GM12878 (cell line): Measurements from ENCODE around the gene CXorf38. TPM values are rescaled to one million over a fixed set of nuclear protein-coding genes. Genes with fewer than 3 reads are reported as not detected.

Experiments
- ASH2L ChIP-seq: fragments of 300-600, 200-600 bp; sonication (generic); IDR thresholded peaks from 2 replicates; pipeline ENCODE4 v1.6.1; 2017; ENCODE audit warnings: low read depth, mild to moderate bottlenecking, borderline replicate concordance
- CHD4 ChIP-seq: fragments of 200-600 bp; sonication (generic); IDR thresholded peaks from 2 replicates; pipeline ENCODE4 v1.6.1; 2016; ENCODE audit warnings: mild to moderate bottlenecking
- MEF2B ChIP-seq: fragments of 450-650 bp; IDR thresholded peaks from 2 replicates; pipeline ENCODE4 v1.6.1; 2018; ENCODE audit warnings: mild to moderate bottlenecking, moderate library complexity; ENCODE audit not compliant: partially characterized antibody, poor library complexity, severe bottlenecking
- MTA2 ChIP-seq: fragments of 450-650 bp; IDR thresholded peaks from 2 replicates; pipeline ENCODE4 v1.6.1; 2016; ENCODE audit warnings: low read depth, mild to moderate bottlenecking, moderate library complexity
- RCOR1 ChIP-seq: conservative IDR thresholded peaks from 2 replicates; pipeline ENCODE4 v1.6.1; 2012; ENCODE audit warnings: low read depth, low read length, improper control_type of control experiment
- RELB ChIP-seq: fragments of 450-650 bp; IDR thresholded peaks from 2 replicates; pipeline ENCODE4 v1.6.1; 2017; ENCODE audit warnings: low read depth, mild to moderate bottlenecking, moderate library complexity
- REST ChIP-seq: IDR thresholded peaks from 2 replicates; pipeline ENCODE4 v1.6.1; 2012; ENCODE audit warnings: mild to moderate bottlenecking, low read depth, low read length
- SREBF2 ChIP-seq: IDR thresholded peaks from 2 replicates; pipeline ENCODE4 v1.6.1; 2012; ENCODE audit warnings: mild to moderate bottlenecking, low read length
- WRNIP1 ChIP-seq: IDR thresholded peaks from 2 replicates; pipeline ENCODE4 v1.6.1; 2011; ENCODE audit warnings: low read depth, low read length, improper control_type of control experiment, borderline replicate concordance
- polyA plus RNA-seq, 11 experiments: library from polyadenylated mRNA; depleted of rRNA in 4 of 11; unstranded in 6 of 11; stranded (reverse) in 5 of 11; fragments of >200 nt; fragmentation: Nextera tagmentation in 4 of 11; fragmentation: Illumina TruSeq in 1 of 11; extraction: Ambion mirVana in 4 of 11; extraction: Trizol in 1 of 11; gene quantifications; 1 replicate in 1 of 11; 2 replicates in 10 of 11; pipeline versions ENCODE4 v1.2.1 to v1.2.3, GENCODE V29; 2011 to 2016; ENCODE audit warnings: inconsistent platforms in 2 of 11, missing spikeins in 2 of 11, low read depth in 1 of 11
- total RNA-seq, 4 experiments: library from RNA; depleted of rRNA in 3 of 4; stranded (reverse); fragments of >200 nt in 3 of 4; fragmentation: Illumina TruSeq in 1 of 4; extraction: Trizol in 1 of 4; gene quantifications; 2 replicates each; pipeline versions ENCODE4 v1.2.1 to v1.2.3, GENCODE V29; 2013 to 2021
- TF ChIP-seq, protein P1 (sequence below): fragments of 450-650 bp; conservative IDR thresholded peaks from 2 replicates; pipeline ENCODE4 v1.6.1; 2017; ENCODE audit warnings: mild to moderate bottlenecking, moderate library complexity

Gene CXorf38
- total and polyA plus RNA-seq, 10 of the 15 experiments (the other 5 are each of a cell fraction or from before 2014, with no cell fraction given): 2.2 to 50.1 (median 18.8) TPM

DNA sequence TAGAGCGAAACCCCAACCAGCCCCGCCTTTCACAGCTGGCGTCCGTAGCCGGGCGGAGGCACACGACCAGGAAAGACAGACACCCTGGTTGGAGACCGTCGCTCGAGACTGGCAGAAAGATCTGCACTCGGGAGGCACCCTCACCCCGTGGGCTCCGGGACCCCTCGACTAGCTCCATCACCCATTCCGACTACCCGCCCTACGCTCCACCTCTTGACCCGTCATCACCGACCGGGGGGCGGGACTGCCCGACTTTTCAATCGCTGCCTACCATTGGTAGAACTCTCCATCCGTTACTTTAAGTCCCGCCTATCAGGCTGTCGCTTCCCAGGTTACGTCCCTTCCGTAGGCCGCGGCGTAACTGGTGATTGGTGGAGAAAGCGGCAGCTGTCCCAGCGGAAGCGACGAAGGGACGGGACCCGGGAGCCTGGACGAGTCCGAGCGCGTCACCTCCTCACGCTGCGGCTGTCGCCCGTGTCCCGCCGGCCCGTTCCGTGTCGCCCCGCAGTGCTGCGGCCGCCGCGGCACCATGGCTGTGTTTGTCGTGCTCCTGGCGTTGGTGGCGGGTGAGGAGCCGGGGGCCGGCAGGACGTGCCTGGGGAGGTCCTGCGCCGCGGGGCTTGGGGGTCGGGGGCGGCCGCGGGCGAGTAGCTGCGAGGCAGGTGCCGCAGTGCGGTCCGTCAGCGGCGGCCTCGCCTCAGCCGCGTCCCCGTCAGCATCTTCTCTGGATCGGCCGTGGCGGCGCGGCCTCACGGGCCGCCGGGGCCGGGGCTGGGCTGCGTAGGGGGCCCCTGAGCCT is 66.6 kb downstream of the CXorf38 start, which contains the start of gene ATP6AP2 (continued):
- TF ChIP-seq REST (no peak), MTA2 (no peak), WRNIP1 (no peak), CHD4 (no peak), ASH2L (no peak), RCOR1 (no peak), RELB (no peak), SREBF2 (no peak), MEF2B (no peak)
- TF ChIP-seq, protein P1, sequence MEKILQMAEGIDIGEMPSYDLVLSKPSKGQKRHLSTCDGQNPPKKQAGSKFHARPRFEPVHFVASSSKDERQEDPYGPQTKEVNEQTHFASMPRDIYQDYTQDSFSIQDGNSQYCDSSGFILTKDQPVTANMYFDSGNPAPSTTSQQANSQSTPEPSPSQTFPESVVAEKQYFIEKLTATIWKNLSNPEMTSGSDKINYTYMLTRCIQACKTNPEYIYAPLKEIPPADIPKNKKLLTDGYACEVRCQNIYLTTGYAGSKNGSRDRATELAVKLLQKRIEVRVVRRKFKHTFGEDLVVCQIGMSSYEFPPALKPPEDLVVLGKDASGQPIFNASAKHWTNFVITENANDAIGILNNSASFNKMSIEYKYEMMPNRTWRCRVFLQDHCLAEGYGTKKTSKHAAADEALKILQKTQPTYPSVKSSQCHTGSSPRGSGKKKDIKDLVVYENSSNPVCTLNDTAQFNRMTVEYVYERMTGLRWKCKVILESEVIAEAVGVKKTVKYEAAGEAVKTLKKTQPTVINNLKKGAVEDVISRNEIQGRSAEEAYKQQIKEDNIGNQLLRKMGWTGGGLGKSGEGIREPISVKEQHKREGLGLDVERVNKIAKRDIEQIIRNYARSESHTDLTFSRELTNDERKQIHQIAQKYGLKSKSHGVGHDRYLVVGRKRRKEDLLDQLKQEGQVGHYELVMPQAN: peak; percentile 31; the same call in 1 of the 2 replicates
